Smooth muscle cell (in vitro differentiated cells): ENCODE data around the gene RNF214. TPM values are rescaled to one million over a fixed set of nuclear protein-coding genes. Genes with fewer than 3 reads are reported as not detected.

Experiments used
- DNase-seq: peaks from one replicate; lab custom pipeline; 2025; ENCODE audit not compliant: unreplicated experiment; lab: John Stamatoyannopoulos, UW
- H2AFZ ChIP-seq: fragments of 200-600 bp; sonication (generic); 2 replicates; pipeline ENCODE4 v1.6.0; 2016; ENCODE audit warnings: antibody characterized with exemption, low read depth, mild to moderate bottlenecking
- H3F3A ChIP-seq: fragments of 200-600 bp; sonication (generic); 2 replicates; pipeline ENCODE4 v1.6.0; 2017; ENCODE audit warnings: antibody characterized with exemption, low read depth
- H3K27ac ChIP-seq: fragments of 200-600 bp; sonication (generic); 2 replicates; pipeline ENCODE4 v1.5.1; 2016; ENCODE audit warnings: low read depth, mild to moderate bottlenecking
- H3K27me3 ChIP-seq: fragments of 200-600 bp; sonication (generic); 2 replicates; pipeline ENCODE4 v1.6.1; 2016; ENCODE audit warnings: low read depth, mild to moderate bottlenecking
- H3K36me3 ChIP-seq: fragments of 200-600 bp; sonication (generic); 2 replicates; pipeline ENCODE4 v1.5.1; 2016; ENCODE audit warnings: low read depth
- H3K4me1 ChIP-seq: fragments of 200-600 bp; sonication (generic); 2 replicates; pipeline ENCODE4 v1.5.1; 2016; ENCODE audit warnings: low read depth
- H3K4me2 ChIP-seq: fragments of 200-600 bp; sonication (generic); 2 replicates; pipeline ENCODE4 v1.6.0; 2016; ENCODE audit warnings: mild to moderate bottlenecking
- H3K4me3 ChIP-seq: fragments of 200-600 bp; sonication (generic); 2 replicates; pipeline ENCODE4 v1.5.1; 2016; ENCODE audit warnings: mild to moderate bottlenecking
- H3K79me2 ChIP-seq: fragments of 200-600 bp; sonication (generic); 2 replicates; pipeline ENCODE4 v1.6.0; 2016; ENCODE audit warnings: low read depth, mild to moderate bottlenecking
- H3K9ac ChIP-seq: fragments of 200-600 bp; sonication (generic); 2 replicates; pipeline ENCODE4 v1.6.0; 2016; ENCODE audit warnings: low read depth
- H3K9me3 ChIP-seq: fragments of 200-600 bp; sonication (generic); replicated peaks from 2 replicates; pipeline ENCODE4 v1.5.1; 2016; ENCODE audit warnings: low read depth
- H4K20me1 ChIP-seq: fragments of 200-600 bp; sonication (generic); 2 replicates; pipeline ENCODE4 v1.6.0; 2016; ENCODE audit warnings: low read depth
- WGBS: methylation state at CpG from one replicate; pipeline ENCODE4 v1.1.7; 2016; ENCODE audit warnings: low lambda C conversion rate; 5-methylcytosine and 5-hydroxymethylcytosine counted together
- polyA plus RNA-seq: library from polyadenylated mRNA; unstranded; fragments of >200 nt; fragmentation: Nextera tagmentation; extraction: Ambion mirVana; gene quantifications from 2 replicates; pipeline ENCODE4 v1.2.1, GENCODE V29; 2016
- total RNA-seq: library from RNA; depleted of rRNA; stranded (reverse); fragments of >200 nt; gene quantifications from 2 replicates; pipeline ENCODE4 v1.2.3, GENCODE V29; 2014
- TF ChIP-seq, protein P1 (sequence below): fragments of 200-600 bp; sonication (generic); IDR thresholded peaks from 2 replicates; pipeline ENCODE4 v1.5.1; 2017; ENCODE audit warnings: borderline replicate concordance, mild to moderate bottlenecking, antibody characterized with exemption; ENCODE audit not compliant: insufficient read depth, poor library complexity, severe bottlenecking

Gene RNF214
- total and polyA plus RNA-seq, 2 experiments from 2014 or later: 10.9 to 15.8 TPM

GRCh38 chr11:117219455-117219854 lies 13.0 kb upstream of the RNF214 start:
- no peaks in the 10 kb centered on the region for H3K79me2 ChIP-seq
- H3K4me1 ChIP-seq: no peaks in the 10 kb centered on the region

GRCh38 chr11:117219995-117220394 lies 12.5 kb upstream of the RNF214 start:
- no peak overlapping the region for H3K4me2 ChIP-seq
- no peaks in the 10 kb centered on the region for H3K27me3 ChIP-seq
- no peak for DNase-seq
- H3K27ac ChIP-seq: no peak overlapping the region
- no peak overlapping the region for H3K4me3 ChIP-seq
- no peaks in the 10 kb centered on the region for H4K20me1 ChIP-seq
- WGBS: 95% methylated on average over 4 of the region's 4 CpGs
- TF ChIP-seq, protein P1, sequence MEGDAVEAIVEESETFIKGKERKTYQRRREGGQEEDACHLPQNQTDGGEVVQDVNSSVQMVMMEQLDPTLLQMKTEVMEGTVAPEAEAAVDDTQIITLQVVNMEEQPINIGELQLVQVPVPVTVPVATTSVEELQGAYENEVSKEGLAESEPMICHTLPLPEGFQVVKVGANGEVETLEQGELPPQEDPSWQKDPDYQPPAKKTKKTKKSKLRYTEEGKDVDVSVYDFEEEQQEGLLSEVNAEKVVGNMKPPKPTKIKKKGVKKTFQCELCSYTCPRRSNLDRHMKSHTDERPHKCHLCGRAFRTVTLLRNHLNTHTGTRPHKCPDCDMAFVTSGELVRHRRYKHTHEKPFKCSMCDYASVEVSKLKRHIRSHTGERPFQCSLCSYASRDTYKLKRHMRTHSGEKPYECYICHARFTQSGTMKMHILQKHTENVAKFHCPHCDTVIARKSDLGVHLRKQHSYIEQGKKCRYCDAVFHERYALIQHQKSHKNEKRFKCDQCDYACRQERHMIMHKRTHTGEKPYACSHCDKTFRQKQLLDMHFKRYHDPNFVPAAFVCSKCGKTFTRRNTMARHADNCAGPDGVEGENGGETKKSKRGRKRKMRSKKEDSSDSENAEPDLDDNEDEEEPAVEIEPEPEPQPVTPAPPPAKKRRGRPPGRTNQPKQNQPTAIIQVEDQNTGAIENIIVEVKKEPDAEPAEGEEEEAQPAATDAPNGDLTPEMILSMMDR: no peak
- no peaks in the 10 kb centered on the region for H3K9me3 ChIP-seq
- H2AFZ ChIP-seq: no peak overlapping the region
- H3K79me2 ChIP-seq: no peaks in the 10 kb centered on the region
- H3F3A ChIP-seq: peaks cover 10% of the 10 kb centered on the region
- H3K4me1 ChIP-seq: no peaks in the 10 kb centered on the region
- no peak overlapping the region for H3K9ac ChIP-seq
- no peaks in the 10 kb centered on the region for H3K36me3 ChIP-seq

More at GRCh38 chr11:117219455-117219854, 13.0 kb upstream of the RNF214 start:
- Histone ChIP-seq H2AFZ (no peak overlapping the region), H3K4me2 (no peak overlapping the region), H3K27ac (no peak overlapping the region), H4K20me1 (no peaks in the 10 kb centered on the region), H3K4me3 (no peak overlapping the region), H3F3A (peaks cover 10% of the 10 kb centered on the region), H3K9me3 (no peaks in the 10 kb centered on the region), H3K36me3 (no peaks in the 10 kb centered on the region), H3K9ac (no peak overlapping the region), H3K27me3 (no peaks in the 10 kb centered on the region)
- TF ChIP-seq, protein P1: no peak
- 100% methylated on average over 8 of the region's 8 CpGs for WGBS
- DNase-seq: no peak

DNA sequence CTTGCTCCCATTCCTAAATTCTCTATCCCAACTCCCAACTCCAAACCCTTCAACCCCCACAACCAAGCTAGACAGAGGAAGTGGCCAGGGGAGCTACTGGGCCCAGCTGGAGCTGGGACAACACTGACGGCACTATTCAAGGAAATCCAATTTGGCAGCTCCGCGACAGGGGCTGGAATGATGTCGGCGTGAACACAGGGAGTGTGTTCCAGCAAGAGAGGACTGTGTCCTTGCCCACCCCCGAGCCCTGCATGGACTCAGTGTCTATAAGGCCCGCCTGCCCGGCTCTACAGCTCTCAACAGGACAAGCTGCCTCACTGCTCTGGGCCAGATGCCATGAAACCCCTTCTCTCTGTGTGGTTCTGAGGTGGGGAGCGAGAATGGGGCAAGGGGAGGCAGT lies 11.9 kb upstream of the RNF214 start:
- no peak overlapping the region for H3K4me3 ChIP-seq
- H3K36me3 ChIP-seq: no peaks in the 10 kb centered on the region
- H2AFZ ChIP-seq: no peak overlapping the region
- no peaks in the 10 kb centered on the region for H3K4me1 ChIP-seq
- no peak overlapping the region for H3K27ac ChIP-seq
- no peaks in the 10 kb centered on the region for H3K27me3 ChIP-seq
- H3K79me2 ChIP-seq: no peaks in the 10 kb centered on the region
- no peak for DNase-seq
- TF ChIP-seq, protein P1: no peak
- no peaks in the 10 kb centered on the region for H4K20me1 ChIP-seq
- no peak overlapping the region for H3K9ac ChIP-seq
- H3F3A ChIP-seq: peaks cover 10% of the 10 kb centered on the region
- no peaks in the 10 kb centered on the region for H3K9me3 ChIP-seq
- no peak overlapping the region for H3K4me2 ChIP-seq
- WGBS: 95% methylated on average over 9 of the region's 9 CpGs

GRCh38 chr11:117220999-117221774 lies 11.3 kb upstream of the RNF214 start:
- Histone ChIP-seq H3K27ac (no peak overlapping the region), H2AFZ (no peak overlapping the region), H3F3A (peaks cover 10% of the 10 kb centered on the region), H3K4me3 (no peak overlapping the region), H3K9me3 (no peaks in the 10 kb centered on the region), H4K20me1 (no peaks in the 10 kb centered on the region), H3K36me3 (no peaks in the 10 kb centered on the region), H3K9ac (no peak overlapping the region), H3K27me3 (no peaks in the 10 kb centered on the region), H3K4me2 (no peak overlapping the region), H3K4me1 (no peaks in the 10 kb centered on the region), H3K79me2 (no peaks in the 10 kb centered on the region)
- TF ChIP-seq, protein P1: no peak
- DNase-seq: no peak
- 85% methylated on average over 7 of the region's 7 CpGs for WGBS
